Stimulated activated CD8-positive, alpha-beta memory T cell treated with anti-CD3 and anti-CD28 coated beads, Interleukin-7, amount 100 ng/mL, for 24 hours (primary cell): ENCODE measurements around the gene POLR3A.

Source experiments
- DNase-seq: peaks from one replicate; pipeline ENCODE4 v3.0.0-alpha.2; 2020; ENCODE audit warnings: low read depth

POLR3A gene

DNA sequence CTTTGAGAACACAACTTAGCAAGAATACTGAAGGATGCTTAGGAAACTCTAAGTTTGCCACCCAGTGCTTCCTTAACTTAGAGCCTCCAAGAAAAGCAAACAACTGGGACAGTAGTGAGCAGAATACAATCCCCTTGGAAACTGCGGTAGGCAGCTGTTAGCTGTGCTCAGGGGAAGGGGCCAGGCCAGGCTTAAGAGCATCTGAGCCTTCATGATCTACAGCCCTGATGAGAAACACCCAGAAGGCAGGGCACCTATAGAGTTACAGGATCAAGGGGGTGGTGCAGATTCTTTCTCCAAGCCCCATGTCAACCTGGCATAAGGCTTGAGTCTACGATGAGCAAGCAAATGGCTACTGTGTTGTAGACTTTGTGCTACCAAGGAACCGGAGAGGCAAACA is 51.4 kb downstream of the POLR3A start:
- DNase-seq: no peak

DNA sequence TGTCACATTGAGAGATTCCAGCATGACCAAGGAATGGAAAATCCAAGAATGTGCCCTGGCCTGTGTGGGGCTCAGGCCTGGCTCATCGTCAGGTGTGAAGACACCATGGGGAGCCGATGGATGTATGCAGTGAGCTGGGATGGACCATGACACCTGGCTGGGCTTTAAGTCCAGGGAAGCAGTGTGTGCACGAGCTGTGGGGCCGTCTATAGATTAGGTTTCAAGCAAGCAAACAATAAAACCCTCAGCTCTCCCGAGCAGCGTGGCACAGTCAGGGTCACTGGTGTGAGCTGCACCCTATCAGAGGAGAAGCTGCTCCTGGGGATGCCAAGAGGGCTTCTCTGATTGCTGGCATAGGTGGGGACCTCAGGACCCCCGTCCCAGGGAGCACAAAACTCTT is 52.3 kb downstream of the POLR3A start:
- DNase-seq: no peak

DNA sequence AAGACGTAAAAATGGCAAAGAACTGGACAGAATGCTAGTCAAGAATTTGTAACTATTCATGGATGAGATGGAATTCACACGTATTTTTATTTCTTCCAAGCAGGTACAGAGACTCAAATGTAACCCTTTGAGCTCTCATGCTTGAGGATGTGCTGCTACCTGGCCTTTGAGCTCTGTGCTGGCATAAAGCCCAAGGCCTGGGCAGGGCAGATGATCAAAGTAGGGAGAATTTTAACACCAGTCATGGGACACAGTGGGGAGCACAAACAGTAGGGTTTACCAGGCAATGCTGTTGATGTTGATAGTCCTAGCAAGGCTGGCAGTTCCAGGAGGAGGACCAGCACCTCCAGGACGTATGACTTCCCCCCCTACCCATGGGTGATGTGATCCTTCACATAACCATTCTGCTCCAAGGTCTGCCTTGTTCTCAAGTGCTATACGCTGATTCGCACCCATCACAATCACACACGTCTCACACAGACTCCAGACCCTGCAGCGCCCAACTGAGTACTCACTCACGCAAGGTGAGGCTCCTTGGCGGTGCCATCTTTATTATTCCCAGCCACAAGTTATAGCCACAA is 54.1 kb downstream of the POLR3A start:
- no peak for DNase-seq

DNA sequence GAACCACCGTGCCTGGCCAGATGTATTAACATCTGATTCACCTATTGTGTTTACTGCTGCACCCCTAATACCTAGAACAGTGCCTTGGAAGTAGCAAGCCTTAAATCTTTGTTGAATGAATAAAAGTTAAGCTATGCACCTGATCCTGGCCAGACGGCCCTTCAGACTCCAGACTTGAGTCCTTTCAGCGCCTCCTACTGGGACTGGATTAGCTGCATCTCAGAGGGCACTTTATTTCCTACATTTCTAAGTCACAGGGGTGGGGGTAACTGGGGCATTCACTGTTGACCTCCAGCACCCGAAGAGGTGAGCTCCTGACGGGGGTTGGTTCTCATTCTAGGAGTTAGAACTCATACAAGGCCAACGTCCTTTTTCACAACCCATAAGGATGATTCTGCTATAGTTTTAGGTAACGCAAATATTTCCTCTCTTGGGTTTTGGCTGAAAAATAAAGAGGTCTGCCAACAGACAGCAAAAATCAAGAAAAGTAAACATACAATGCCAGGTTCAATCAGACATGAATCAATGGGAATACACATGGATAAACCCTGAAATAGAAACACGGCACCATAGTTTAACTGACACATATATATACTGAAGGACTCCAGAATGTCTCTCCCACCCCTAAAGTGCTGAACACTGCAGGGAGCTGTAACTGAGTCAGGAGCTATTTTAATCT is 54.8 kb downstream of the POLR3A start:
- no peak for DNase-seq

DNA sequence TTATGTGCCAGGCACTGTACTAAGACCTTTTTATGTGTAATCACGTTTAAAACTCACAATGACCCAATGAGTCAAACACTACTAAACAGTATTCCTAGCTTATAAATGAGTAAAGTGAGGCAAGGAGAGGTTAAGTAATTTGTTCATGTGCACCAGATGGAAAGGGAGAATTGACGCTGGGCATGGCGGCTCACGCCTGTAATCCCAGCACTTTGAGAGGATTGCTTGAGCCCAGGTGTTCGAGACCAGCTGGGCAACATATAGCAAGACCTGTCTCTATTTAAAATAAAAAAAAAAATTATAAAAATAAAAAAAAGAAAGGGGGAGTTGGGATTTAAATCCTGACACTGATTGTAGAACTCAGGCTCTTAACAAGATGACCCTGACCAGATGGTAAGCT is 56.0 kb downstream of the POLR3A start:
- DNase-seq: no peak

DNA sequence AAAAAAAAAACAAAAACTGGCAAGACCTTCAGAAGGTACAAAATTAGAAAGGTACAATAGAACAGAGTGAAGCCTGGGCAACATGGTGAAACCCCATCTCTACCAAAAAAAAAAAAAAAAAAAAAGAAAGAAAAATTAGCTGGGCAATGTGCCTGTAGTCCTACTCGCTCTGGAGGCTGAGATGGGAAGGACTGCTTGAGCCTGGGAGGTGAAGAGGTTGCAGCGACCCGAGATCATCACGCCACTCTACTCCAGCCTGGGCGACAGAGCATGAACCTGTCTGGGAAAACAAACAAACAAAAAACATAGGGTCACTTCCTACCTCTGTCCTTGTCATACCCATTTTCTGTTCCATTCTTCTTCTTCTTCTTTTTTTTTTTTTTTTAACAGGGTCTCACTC is 57.2 kb downstream of the POLR3A start:
- no peak for DNase-seq

DNA sequence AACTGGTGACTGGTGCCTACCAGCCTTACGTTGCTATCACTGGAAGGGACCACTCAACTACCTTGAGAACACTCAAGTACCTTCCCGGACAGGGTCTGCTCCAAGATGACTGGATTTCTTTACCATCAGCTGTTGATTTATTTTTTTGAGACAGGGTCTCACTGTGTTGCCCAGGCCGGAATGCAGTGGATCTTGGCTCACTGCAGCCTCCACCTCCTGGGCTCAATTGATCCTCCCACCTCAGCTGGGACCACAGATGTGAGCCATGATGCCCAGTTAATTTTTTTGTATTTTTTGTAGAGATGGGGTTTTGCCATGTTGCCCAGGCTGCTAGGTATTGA is 57.5 kb downstream of the POLR3A start:
- no peak for DNase-seq

DNA sequence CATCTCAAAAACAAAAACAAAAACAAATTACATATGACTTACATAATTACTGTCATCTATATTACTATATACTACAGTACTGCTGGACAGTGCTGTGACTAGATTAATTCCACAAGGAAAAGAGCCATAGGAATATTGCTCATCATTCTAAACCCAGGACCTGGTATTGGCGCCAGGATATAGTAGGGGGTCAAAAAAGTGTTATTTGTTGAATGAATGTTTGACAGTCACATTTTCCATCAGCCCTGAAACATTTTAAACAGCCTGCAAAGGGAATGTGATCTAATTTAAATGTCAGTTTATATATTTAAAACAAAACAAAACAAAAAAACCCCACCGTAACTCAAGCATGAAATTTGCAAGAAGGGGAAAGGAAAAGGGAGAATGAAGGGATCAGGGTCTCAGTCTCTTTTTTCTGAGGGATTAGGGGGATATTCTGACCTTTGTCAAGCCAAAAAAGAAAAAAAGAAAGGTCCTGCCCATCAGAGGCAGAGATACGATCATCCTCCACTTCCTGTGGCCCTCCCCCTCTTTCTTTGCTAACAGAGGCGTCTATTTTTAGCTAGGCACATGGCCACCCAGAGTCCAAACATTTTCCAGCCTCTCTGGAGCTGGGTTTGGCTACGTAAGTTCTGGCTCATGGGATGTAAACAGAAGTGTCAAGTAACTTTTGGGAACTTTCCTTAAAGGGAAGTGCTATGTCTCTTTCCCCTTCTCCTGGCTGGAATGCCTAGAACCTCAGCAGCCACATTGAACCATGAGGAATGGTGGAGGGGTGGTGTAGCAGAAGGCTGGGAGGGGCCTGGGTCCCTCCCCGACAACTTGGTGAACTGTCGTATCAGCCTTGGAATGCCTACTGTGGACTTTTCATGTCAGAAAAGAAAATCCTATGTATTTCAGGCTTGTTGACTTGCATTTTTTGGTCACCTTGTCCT is 58.2 kb downstream of the POLR3A start:
- DNase-seq: no peak

DNA sequence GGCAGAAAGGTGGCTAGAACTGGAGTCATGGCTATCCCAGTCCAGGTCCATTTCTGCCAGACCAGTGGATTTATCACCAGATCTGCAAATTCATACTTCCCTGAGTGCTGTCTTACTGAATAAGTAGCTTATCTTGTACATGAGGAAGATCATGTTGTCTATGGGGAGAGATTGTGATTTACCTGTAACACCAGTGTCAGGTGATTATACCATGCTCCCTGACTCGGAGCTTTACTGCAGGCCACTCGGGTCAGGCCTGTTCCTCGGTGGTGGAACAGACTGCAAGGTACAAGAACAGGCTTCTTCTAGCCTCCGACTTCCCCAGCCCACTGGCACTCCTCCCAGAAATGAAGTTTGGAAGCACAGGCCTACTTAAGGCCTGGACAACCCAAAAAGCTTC is 60.2 kb downstream of the POLR3A start:
- DNase-seq: no peak

DNA sequence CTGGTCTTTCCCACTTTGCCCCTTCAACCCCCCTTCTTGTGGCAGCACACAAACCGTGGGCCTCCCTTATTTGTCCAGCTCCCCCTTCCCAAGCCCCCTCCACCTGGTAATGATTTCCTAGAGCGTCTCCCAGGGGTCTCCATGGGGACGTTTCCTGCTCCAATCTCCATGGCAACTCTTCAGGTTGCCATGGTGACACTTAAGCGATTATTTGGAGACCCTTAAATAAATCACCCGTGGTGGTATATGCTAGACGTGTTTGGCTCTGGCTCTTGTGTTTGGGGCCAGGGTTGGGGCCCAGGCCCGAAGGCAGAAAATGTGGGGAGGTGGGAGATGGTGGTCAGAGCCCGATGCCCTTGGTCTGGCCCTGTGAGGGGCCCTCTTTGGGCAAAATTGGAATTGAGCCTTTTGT is 61.7 kb downstream of the POLR3A start:
- no peak for DNase-seq

DNA sequence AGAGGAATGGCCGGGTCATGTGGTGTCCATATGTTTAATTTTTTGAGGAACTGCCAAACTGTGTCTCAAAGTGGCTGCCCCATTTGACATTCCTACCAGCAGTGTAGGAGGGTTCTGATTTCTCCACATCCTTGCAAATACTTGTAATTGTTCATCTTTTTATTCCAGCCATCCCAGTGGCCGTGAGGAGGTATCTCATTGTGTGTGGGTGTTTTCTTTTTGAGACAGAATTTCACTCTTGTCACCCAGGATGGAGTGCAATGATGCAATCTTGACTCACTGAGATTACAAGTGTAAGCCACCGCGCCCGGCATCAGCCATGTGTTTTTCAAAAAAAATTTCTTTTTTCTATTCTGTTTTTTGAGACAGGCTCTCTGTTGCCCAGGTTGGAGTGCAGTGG is 64.0 kb downstream of the POLR3A start:
- no peak for DNase-seq

DNA sequence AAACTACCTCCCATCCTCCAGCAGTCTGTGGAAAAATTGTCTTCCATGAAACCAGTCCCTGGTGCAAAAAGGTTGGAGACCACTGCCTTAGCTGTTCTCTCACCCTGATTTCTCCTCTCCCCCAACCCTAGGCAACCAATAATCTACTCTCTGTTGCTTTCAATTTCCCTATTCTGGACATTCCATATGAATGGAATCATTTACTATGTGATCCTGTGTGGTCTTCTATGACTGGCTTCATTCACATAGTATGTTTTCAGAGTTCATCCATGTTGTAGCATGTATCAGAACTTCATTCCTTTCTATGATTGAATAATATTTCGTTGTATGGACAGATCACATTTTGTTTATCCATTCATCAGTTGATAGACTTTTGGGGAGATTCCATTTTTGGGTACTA is 64.5 kb downstream of the POLR3A start:
- DNase-seq: no peak

DNA sequence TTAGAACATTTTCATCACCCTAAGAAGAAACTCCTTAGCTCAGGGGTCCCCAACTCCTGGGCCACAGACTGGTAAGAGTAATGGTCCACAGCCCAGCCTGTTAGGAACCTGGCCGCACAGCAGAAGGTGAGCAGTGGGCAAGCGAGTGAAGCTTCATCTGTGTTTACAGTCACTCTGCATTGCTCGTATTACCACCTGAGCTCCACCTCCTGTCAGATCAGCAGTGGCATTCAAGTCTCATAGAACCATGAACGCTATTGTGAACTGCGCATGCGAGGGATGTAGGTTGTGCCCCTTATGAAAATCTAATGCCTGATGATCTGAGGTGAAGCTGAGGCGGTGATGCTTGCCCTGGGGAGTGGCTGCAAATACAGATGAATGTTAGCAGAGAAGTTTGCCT is 65.4 kb downstream of the POLR3A start:
- DNase-seq: no peak

DNA sequence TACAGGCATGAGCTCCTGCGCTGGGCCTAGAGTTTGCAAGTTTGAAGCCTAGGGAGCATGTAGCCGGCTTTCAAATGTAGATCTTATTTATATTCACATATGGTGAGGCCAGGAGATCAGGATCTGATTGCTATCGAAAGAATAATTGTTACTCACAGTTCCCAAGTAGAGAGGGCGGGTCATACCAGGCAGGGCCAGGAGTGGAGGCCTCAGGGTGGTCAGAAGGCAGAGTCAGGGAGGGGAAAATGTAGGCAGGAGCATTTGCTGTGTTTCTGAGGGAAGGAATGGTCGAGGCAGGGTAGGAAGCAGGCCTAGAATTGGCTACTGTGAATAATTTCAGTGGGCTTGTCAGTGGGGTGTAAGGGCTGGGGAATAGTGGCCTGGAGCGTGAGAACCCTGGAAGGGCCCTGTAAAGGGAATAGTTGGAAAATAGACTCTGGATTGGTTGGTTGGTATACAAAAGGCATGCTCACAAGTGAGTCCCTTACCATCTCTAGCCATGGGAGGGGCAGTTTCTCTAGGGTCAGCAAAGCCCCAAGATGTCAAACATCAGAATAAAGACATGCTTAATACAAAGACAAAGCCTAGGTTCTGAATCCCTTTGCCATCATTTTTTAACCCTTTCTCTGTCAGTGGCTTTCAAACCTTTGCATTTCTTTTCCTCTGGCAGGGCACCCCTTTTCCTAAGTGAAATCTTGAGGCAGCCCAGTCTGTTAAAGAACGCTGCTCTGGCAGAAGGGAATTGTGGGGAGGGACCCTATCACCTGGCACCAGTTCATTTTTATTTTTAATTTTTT is 66.8 kb downstream of the POLR3A start:
- no peak for DNase-seq

DNA sequence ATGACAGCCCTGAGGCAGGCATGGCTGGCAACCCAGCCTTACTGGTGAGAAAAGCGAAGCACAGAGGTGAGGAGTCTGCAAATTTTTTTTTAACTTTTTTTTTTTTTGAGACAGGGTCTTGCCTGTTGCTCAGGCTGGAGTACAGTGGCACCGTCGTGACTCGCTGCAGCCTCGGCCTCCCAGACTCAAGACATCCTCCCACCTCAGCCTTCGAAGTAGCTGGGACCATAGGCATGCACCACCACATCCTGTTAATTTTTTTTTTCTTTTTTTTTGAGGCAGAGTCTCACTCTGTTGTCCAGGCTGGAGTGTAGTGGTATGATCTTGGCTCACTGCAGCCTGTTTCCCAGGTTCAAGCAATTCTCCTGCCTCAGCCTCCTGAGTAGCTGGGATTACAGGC is 67.6 kb downstream of the POLR3A start:
- no peak for DNase-seq

DNA sequence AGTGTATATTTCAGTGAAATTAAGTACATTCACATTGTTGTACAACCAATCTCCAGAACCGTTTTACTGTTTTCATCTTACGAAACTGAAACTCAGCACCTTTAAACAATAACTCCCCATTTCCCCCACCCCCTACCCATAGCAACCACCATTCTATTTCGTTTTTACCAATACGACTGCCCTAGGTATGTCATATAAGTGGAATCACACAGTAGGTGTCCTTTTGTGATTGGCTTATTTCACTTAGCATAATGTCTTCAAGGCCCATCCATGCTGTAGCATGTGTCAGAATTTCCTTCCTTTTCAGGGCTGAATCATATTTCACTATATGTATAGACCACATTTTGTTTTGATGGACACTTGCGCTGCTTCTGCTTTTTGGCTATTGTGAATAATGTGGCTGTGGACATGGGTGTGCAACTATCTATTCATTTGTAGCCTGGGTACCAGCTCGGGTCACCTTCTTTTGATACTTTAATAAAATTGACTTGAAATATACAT is 68.4 kb downstream of the POLR3A start:
- DNase-seq: no peak

DNA sequence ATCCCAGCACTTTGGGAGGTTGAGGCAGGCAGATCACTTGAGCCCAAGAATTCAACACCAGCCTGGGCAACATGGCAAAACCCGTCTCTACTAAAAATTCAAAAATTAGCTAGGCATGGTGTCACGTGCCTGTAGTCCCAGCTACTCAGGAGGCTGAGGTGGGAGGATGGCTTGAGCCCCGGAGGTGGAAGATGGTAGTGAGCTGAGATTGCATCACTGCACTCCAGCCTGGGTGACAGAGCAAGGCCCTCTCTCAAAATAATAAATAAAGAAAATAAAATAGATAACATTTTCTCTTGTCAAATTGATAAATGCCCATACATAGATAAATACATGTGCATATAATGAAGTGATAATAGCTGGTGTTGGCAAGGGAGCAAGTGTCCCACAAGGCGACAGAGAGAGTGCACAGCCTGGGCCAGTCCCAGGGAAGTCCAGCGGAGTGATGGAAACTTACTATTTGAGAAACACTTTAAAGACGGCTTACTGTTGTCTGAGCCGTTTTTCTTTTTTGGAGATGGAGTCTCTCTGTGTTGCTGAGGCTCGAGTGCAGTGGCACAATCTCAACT is 69.3 kb downstream of the POLR3A start:
- no peak for DNase-seq

DNA sequence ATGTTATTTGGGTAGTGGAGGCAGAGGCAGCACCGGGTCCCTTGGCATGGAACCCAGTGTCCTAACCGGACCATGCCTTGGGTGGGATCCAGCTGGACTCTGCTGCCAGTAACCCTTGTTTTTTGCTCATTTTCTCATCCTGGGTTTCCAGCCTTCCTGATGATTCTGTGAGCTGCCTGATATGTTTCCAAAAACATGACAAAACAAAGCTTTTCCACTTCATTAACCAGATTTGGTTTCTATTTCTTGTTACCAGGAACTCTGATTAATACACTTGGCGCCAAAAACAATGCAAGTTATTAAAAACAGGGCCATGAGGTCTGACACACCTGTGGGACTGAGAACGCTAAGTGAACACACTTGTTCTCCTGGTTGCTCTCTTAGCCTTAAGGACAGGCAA is 69.9 kb downstream of the POLR3A start:
- DNase-seq: no peak

DNA sequence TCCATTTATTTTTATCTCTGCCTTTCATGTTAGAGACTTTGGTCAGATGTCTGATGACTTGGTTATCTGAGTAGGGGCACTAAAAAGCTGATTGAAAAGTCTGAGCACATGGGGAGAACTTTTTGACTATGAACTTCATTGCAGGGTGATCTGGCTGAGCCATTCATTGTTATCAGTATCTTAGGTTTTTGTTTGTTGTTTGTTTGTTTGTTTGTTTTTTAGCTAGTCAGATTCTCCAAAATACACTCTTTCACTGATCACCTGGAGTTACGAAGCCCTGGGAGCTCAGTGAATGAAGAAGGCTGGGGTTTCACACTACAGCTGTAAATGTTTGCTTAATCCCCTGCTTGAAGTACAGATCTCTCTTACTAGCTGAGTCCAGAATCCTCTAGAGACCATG is 74.2 kb downstream of the POLR3A start:
- no peak for DNase-seq

DNA sequence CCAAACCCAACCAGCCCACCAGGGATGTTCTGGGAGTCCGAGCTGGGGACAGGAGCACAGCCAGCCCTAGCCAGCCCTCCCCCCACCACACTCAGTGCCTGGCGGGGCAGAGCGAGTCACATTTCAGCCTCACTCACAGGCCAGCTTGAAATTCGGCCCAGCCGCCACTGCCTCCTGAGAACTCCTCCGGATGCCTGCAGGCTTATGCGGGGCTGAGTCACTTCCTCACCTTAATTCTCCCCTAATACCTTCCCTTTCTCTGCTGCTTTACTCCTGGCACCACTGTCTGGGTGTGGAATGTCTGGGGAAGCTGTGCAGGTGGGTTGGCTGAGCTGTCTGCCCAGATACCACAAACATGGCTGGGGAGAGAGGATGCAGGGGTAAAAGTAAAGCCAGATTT is 80.1 kb downstream of the POLR3A start:
- no peak for DNase-seq

DNA sequence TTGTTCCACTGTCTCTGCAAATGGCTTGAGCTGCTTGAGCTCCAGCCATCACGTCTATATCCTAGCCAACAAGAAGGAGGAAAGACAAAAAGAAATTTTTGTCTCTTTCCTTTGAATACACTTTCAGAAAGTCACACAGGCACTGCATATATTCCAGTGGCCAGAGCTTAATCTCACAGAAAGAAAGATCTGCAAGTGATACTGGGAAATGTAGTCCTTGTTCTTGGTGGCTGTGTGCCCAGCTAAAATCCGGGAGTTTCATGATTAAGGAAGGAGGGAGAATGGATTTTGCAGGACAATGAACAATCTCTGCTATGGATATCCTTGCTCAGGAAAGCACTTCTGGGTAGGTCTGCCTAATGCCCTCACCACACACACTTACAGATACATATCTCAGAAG is 83.2 kb downstream of the POLR3A start:
- DNase-seq: no peak

DNA sequence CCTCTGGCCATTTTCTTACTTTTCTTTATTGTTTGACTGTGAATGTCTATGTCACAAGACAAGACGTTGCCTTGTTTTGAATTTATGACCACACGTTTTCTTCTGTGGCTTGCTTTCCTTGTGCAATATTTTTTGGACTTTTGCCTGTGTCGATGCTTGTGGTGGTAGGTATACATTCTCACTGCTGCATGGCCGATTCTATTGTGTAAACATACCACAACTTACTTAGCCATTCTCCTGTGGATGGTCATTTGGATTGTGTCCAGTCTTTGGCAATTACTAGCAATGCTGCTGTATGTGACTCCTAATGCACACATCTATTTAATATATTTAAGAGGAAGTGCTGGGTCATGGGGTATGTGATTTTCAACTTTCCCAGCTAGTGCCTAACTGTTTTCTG is 84.8 kb downstream of the POLR3A start:
- no peak for DNase-seq
